Astrocyte (in vitro differentiated cells and primary cell): ENCODE measurements around the gene TMEM30A. TPM values are rescaled to one million over a fixed set of nuclear protein-coding genes. Genes with fewer than 3 reads are reported as not detected.

Experiments used
- DNase-seq: peaks from one replicate; pipeline ENCODE4 v3.0.0-alpha.2; 2010; ENCODE audit warnings: low read depth
- FAIRE-seq: peaks from 2 replicates; lab custom pipeline; 2011; peaks lifted over from hg19 to GRCh38; lab: Jason Lieb, UNC
- H2AFZ ChIP-seq: 2 replicates; pipeline ENCODE4 v1.6.0; 2012; ENCODE audit warnings: low read depth, low read length, inconsistent platforms
- H3K27ac ChIP-seq: 2 replicates; pipeline ENCODE4 v1.5.1; 2011; ENCODE audit warnings: low read depth, low read length, inconsistent platforms
- H3K27me3 ChIP-seq: 2 replicates; pipeline ENCODE4 v1.6.0; 2011; ENCODE audit warnings: low read length, inconsistent platforms; ENCODE audit not compliant: insufficient read depth
- H3K36me3 ChIP-seq: 2 replicates; pipeline ENCODE4 v1.5.1; 2011; ENCODE audit warnings: low read length, inconsistent platforms; ENCODE audit not compliant: insufficient read depth
- H3K4me1 ChIP-seq: 2 replicates; pipeline ENCODE4 v1.5.1; 2011; ENCODE audit warnings: low read length, inconsistent platforms; ENCODE audit not compliant: insufficient read depth
- H3K4me2 ChIP-seq: 2 replicates; pipeline ENCODE4 v1.6.0; 2012; ENCODE audit warnings: low read length, inconsistent platforms
- H3K4me3 ChIP-seq: 2 replicates; pipeline ENCODE4 v1.5.1; 2011; ENCODE audit warnings: low read depth, mild to moderate bottlenecking, low read length, inconsistent platforms; ENCODE audit not compliant: insufficient read depth
- H3K79me2 ChIP-seq: 2 replicates; pipeline ENCODE4 v1.6.0; 2012; ENCODE audit warnings: mild to moderate bottlenecking, low read length, inconsistent platforms; ENCODE audit not compliant: insufficient read depth
- H3K9ac ChIP-seq: 2 replicates; pipeline ENCODE4 v1.6.0; 2012; ENCODE audit warnings: mild to moderate bottlenecking, low read length, inconsistent platforms
- H3K9me3 ChIP-seq: 2 replicates; pipeline ENCODE4 v1.5.1; 2012; ENCODE audit warnings: low read depth, mild to moderate bottlenecking, low read length, inconsistent platforms; ENCODE audit not compliant: insufficient read depth
- H4K20me1 ChIP-seq: 2 replicates; pipeline ENCODE4 v1.6.0; 2012; ENCODE audit warnings: low read length, inconsistent platforms; ENCODE audit not compliant: insufficient read depth
- H3K27ac Mint-ChIP-seq: one replicate; pipeline ENCODE4 v1.8.0; 2021; ENCODE audit warnings: mild to moderate bottlenecking, mixed read lengths; ENCODE audit not compliant: unreplicated experiment
- H3K27me3 Mint-ChIP-seq: one replicate; pipeline ENCODE4 v1.8.0; 2021; ENCODE audit warnings: low read depth, mixed read lengths; ENCODE audit not compliant: unreplicated experiment
- H3K36me3 Mint-ChIP-seq: one replicate; pipeline ENCODE4 v1.8.0; 2021; ENCODE audit warnings: low read depth, mixed read lengths; ENCODE audit not compliant: unreplicated experiment
- H3K4me1 Mint-ChIP-seq: one replicate; pipeline ENCODE4 v1.8.0; 2021; ENCODE audit warnings: low read depth, mixed read lengths; ENCODE audit not compliant: unreplicated experiment
- H3K4me3 Mint-ChIP-seq: one replicate; pipeline ENCODE4 v1.8.0; 2021; ENCODE audit warnings: mild to moderate bottlenecking, moderate library complexity, mixed read lengths; ENCODE audit not compliant: unreplicated experiment
- H3K9me3 Mint-ChIP-seq: one replicate; pipeline ENCODE4 v1.8.0; 2021; ENCODE audit warnings: mild to moderate bottlenecking, mixed read lengths; ENCODE audit not compliant: unreplicated experiment
- EZH2 ChIP-seq: IDR thresholded peaks from 2 replicates; pipeline ENCODE4 v1.6.1; 2012; ENCODE audit warnings: mild to moderate bottlenecking, low read length, inconsistent platforms; ENCODE audit not compliant: insufficient read depth
- total RNA-seq: library from RNA; stranded (reverse); gene quantifications from 2 replicates; pipeline ENCODE4 v1.2.1, GENCODE V29; 2021
- TF ChIP-seq, protein P1 (sequence below): IDR thresholded peaks from 2 replicates; pipeline ENCODE4 v1.5.1; 2011; ENCODE audit warnings: low read depth, mild to moderate bottlenecking, inconsistent platforms, low read length, moderate library complexity; ENCODE audit not compliant: insufficient read depth

TMEM30A gene
- total RNA-seq, 1 donor from 2014 or later: 166 TPM

DNA sequence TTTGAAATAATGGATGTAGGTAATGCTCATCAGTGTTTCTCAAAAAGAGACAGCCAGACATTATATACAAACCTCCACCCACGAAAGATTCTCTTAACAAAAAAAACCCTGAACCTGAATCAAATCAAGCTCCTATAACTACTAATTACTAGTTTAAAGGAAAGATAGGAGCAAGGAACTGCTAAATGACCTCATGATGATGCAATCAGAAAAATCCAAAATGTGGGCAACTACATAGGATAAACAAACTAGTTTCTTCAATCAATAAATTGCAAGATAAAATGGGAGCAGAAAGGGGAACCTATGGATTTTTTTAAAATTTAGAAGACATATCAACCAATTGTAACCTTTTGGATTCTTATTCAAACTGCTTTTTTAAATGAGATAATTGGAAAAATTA lies 43.2 kb upstream of the TMEM30A start:
- no peak overlapping the region for H3K27ac Mint-ChIP-seq
- no peak for DNase-seq
- H3K36me3 Mint-ChIP-seq: no peaks in the 10 kb centered on the region

DNA sequence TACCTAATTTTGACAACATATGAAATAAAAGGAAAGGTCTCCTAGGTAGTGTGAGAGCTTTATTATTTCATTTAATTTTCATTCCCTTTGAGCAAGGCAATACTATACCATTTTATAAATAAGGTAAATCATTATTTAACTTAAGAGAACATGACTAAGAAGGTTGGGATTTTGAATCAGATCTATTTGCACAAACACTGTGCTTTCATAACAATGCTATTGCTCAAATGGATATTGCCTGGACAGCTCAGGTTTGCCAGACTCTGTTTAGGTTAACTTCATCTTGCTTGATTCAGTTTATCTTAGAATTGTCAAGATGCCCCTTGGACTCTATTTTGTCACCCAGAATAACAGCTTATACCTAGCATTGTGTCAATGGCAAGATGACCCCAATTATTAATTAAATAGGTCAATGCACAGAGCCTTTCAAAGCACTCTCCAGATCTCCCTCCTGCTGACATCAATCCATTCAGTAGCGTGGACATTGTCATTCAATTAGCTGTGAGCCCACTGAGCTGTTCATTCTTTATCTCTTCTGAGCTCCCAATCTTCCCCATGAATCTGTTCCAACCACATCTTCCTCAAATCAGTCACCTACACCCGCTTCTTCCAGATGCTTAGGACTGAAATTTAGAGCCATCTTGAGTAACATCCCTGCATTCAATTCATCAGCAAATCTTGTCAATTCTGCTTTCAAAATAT lies 42.1 kb upstream of the TMEM30A start:
- H3K79me2 ChIP-seq: no peaks in the 10 kb centered on the region
- no peak overlapping the region for H3K27ac ChIP-seq
- no peak overlapping the region for H3K4me3 ChIP-seq
- no peaks in the 10 kb centered on the region for H3K36me3 ChIP-seq
- H3K27me3 ChIP-seq: no peaks in the 10 kb centered on the region
- H4K20me1 ChIP-seq: no peaks in the 10 kb centered on the region
- H3K9ac ChIP-seq: no peak overlapping the region
- H3K9me3 ChIP-seq: no peaks in the 10 kb centered on the region
- H3K4me2 ChIP-seq: no peak overlapping the region
- H3K4me3 Mint-ChIP-seq: no peak overlapping the region
- peaks cover 3% of the 10 kb centered on the region for H3K9me3 Mint-ChIP-seq
- H3K27me3 Mint-ChIP-seq: no peaks in the 10 kb centered on the region
- TF ChIP-seq, protein P1, sequence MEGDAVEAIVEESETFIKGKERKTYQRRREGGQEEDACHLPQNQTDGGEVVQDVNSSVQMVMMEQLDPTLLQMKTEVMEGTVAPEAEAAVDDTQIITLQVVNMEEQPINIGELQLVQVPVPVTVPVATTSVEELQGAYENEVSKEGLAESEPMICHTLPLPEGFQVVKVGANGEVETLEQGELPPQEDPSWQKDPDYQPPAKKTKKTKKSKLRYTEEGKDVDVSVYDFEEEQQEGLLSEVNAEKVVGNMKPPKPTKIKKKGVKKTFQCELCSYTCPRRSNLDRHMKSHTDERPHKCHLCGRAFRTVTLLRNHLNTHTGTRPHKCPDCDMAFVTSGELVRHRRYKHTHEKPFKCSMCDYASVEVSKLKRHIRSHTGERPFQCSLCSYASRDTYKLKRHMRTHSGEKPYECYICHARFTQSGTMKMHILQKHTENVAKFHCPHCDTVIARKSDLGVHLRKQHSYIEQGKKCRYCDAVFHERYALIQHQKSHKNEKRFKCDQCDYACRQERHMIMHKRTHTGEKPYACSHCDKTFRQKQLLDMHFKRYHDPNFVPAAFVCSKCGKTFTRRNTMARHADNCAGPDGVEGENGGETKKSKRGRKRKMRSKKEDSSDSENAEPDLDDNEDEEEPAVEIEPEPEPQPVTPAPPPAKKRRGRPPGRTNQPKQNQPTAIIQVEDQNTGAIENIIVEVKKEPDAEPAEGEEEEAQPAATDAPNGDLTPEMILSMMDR: no peak
- TF ChIP-seq EZH2: no peak
- no peaks in the 10 kb centered on the region for H3K36me3 Mint-ChIP-seq
- no peaks in the 10 kb centered on the region for H3K4me1 Mint-ChIP-seq
- no peak overlapping the region for H3K27ac Mint-ChIP-seq
- H3K4me1 ChIP-seq: no peaks in the 10 kb centered on the region
- DNase-seq: no peak
- H2AFZ ChIP-seq: no peak overlapping the region
- no peak for FAIRE-seq

More for the DNA sequence above, 43.2 kb upstream of the TMEM30A start:
- Histone ChIP-seq H3K9ac (no peak overlapping the region), H3K4me2 (no peak overlapping the region), H3K4me1 (no peaks in the 10 kb centered on the region), H3K27me3 (no peaks in the 10 kb centered on the region), H4K20me1 (no peaks in the 10 kb centered on the region), H2AFZ (no peak overlapping the region), H3K79me2 (no peaks in the 10 kb centered on the region), H3K36me3 (no peaks in the 10 kb centered on the region), H3K4me3 (no peak overlapping the region), H3K27ac (no peak overlapping the region), H3K9me3 (no peaks in the 10 kb centered on the region)
- Mint-ChIP-seq H3K4me1 (peaks cover 4% of the 10 kb centered on the region), H3K9me3 (no peaks in the 10 kb centered on the region), H3K27me3 (no peaks in the 10 kb centered on the region), H3K4me3 (no peak overlapping the region)
- TF ChIP-seq EZH2: no peak
- TF ChIP-seq, protein P1: no peak
- no peak for FAIRE-seq

DNA sequence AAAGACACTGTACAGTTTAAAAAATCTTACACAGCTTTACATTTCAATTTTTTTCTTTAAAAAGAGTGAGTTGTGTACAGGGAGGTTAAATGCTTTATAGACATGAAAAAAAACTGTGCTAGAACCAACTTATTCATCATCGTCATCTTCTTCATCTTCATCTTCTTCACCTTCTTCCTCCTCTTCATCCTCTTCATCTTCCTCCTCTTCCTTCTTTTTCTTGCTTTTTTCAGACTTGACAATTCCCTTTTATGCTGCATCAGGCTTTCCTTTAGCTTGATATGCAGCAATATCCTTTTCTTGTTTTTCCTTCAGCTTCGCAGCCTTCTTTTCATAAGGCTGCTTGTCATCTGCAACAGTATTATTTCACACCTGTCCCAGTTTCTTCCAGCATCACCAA lies 34.3 kb upstream of the TMEM30A start:
- H3K79me2 ChIP-seq: no peaks in the 10 kb centered on the region
- H3K4me3 ChIP-seq: no peak overlapping the region
- no peak overlapping the region for H3K9ac ChIP-seq
- H2AFZ ChIP-seq: no peak overlapping the region
- H3K36me3 ChIP-seq: no peaks in the 10 kb centered on the region
- no peaks in the 10 kb centered on the region for H3K9me3 ChIP-seq
- H3K36me3 Mint-ChIP-seq: peaks cover 2% of the 10 kb centered on the region
- H3K4me1 Mint-ChIP-seq: peaks cover 11% of the 10 kb centered on the region
- peak overlapping the region; percentile 10 for H3K27ac Mint-ChIP-seq
- no peak overlapping the region for H3K4me2 ChIP-seq
- H3K4me3 Mint-ChIP-seq: no peak overlapping the region
- no peak for DNase-seq
- no peaks in the 10 kb centered on the region for H4K20me1 ChIP-seq
- no peak for FAIRE-seq
- TF ChIP-seq EZH2: no peak
- TF ChIP-seq, protein P1: no peak
- H3K27me3 ChIP-seq: peaks cover 8% of the 10 kb centered on the region
- H3K9me3 Mint-ChIP-seq: peaks cover 4% of the 10 kb centered on the region
- H3K27me3 Mint-ChIP-seq: no peaks in the 10 kb centered on the region
- peaks cover 16% of the 10 kb centered on the region for H3K4me1 ChIP-seq
- H3K27ac ChIP-seq: no peak overlapping the region
